Right forelimb (tissue), 1 donor: ENCODE results near the gene MOCOS.
"Not testable (repeated sequence)": the region's sequence is repeated elsewhere in the genome, so short reads cannot be mapped to it uniquely, and the experiment has no call there.

Experiments
- DNase-seq: peaks from one replicate; pipeline ENCODE4 v3.0.0-alpha.2; 2018

MOCOS gene, protein sequence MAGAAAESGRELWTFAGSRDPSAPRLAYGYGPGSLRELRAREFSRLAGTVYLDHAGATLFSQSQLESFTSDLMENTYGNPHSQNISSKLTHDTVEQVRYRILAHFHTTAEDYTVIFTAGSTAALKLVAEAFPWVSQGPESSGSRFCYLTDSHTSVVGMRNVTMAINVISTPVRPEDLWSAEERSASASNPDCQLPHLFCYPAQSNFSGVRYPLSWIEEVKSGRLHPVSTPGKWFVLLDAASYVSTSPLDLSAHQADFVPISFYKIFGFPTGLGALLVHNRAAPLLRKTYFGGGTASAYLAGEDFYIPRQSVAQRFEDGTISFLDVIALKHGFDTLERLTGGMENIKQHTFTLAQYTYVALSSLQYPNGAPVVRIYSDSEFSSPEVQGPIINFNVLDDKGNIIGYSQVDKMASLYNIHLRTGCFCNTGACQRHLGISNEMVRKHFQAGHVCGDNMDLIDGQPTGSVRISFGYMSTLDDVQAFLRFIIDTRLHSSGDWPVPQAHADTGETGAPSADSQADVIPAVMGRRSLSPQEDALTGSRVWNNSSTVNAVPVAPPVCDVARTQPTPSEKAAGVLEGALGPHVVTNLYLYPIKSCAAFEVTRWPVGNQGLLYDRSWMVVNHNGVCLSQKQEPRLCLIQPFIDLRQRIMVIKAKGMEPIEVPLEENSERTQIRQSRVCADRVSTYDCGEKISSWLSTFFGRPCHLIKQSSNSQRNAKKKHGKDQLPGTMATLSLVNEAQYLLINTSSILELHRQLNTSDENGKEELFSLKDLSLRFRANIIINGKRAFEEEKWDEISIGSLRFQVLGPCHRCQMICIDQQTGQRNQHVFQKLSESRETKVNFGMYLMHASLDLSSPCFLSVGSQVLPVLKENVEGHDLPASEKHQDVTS

DNA sequence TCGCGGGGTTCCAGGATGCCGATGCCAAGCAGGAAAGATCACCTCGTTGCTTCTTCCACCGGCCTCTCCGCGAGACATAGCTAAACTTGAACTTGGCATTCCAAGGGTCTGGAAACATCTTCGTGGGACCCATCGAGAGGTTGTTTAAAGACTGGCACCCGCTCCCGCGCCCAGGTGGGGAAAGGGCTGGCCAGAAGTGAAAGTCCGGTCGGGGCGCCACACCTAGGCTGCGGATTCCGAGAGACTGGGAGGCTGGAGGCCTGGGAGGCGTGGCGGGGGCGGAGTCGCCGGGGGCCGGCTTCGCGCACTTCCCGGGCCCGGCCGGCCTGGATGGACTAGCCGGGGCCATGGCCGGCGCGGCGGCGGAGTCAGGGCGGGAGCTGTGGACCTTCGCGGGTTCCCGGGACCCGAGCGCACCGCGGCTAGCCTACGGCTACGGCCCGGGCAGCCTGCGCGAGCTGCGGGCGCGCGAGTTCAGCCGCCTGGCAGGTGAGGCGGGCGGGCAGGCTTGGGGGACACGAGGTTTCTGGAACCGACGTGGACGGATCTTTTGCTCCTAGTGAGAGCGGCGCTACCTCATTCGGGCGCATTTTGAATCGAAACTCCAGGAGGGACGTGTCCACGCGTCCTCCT, at the start of gene MOCOS:
Gene MOCOS, plus strand, starts transcription at position 305 of the 633 bp plus-strand sequence. Its CDS starts 43 bp downstream, at position 348.
- DNase-seq, result peak; percentile 80

GRCh38 chr18:36139245-36139644, 48.1 kb upstream of the MOCOS start:
- DNase-seq, result no peak

GRCh38 chr18:36141576-36141975, 45.7 kb upstream of the MOCOS start:
- no peak for DNase-seq

- no peak for DNase-seq
Observed at GRCh38 chr18:36142751-36143150, 44.5 kb upstream of the MOCOS start.

- DNase-seq, result no peak
Observed at GRCh38 chr18:36143391-36143790, 43.9 kb upstream of the MOCOS start.

DNA sequence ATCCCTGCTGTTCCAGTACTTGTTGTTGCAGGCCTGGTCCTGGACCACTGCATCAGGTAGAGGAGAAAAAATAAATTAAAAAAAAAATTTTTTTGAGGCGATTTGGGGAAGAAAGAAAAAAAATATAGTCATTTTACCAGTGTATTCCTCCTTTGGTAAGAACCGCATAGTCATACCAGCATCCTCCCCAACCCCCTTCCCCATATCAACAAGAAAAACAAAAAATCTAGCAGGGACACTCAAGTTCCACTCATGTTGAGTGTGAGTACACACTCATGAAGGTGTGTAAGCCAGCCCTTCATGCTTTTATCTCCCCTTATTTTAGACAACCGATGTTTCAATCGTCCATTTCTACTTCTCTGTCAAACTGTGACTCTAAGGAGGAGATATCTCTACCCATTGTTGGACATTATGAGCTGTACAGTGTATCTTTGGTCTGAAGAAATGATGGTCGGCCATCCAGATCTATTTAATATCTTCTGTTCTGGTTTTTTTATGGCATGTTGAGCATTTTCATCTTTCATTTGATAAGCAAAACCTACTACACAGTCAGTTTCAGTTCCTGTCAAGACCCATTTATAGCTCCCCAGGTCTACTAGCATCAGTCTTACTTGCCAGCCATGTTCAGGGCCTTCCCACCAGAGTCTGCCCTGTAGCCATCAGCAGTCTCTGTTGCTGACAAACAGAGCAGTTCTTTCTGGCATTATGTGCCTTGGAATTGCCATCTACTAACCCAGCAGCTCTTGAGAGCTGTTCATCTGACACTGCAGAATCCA, 37.6 kb upstream of the MOCOS start:
- DNase-seq, result no peak

GRCh38 chr18:36152781-36153180, 34.5 kb upstream of the MOCOS start:
- DNase-seq, result no peak

GRCh38 chr18:36153203-36153602, 34.1 kb upstream of the MOCOS start:
- DNase-seq, result no peak

DNA sequence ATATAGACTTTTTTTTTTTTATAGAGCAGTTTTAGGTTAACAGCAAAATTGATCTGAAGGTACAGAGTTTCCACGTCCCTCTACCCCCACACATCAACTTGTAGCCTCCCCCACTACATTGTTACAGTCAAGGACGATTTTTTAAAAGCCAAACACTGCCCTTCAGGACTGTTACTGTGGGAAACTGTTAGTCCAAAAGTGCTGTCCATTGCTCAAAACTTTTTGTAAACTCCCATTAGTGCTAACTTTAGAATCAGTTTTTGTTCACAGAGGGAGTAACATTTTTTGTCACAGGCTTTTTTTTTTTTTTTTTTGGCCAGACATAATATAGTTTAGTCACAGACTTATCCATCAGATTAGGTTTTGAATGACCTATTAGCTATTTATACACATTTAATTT, 33.5 kb upstream of the MOCOS start:
- DNase-seq, result no peak

DNA sequence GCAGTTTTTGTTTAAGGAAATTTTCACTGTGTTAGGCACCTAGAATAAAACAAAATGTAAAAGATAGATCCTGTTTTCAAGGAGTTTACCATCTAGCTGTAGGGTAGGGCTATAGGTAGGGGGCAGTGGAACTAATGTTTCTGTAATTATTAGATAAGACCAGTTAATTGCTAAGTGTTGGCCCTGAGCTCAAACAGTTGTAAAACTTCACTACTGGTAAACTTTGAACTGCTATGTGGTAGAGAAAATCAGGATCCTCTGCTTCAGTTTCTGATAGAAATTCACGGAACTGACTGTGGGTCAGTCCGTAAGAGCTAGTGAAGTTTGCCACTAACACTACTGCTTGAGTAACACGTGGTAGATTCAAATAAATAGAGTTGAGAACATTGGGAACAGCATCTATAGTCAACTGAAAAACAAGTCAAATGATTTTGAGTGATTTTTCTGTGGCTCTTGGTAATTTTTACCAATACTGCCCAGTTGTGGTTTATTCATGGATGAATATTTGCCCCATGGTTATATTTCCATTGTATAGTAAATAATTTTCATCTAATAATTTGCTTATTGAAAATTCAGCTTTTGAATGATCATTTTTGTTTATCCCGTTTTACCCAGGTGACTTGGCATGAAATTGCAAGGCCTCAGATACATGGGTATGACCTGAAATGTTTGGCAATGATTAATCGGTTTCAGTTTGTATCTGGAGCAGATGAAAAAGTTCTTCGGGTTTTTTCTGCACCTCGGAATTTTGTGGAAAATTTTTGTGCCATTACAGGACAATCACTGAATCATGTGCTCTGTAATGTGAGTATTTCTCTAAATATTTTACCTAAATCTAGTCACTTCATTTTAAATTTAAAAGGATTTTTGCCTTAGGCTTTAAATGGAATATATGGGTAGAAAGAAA, 31.2 kb upstream of the MOCOS start:
- DNase-seq, result no peak

DNA sequence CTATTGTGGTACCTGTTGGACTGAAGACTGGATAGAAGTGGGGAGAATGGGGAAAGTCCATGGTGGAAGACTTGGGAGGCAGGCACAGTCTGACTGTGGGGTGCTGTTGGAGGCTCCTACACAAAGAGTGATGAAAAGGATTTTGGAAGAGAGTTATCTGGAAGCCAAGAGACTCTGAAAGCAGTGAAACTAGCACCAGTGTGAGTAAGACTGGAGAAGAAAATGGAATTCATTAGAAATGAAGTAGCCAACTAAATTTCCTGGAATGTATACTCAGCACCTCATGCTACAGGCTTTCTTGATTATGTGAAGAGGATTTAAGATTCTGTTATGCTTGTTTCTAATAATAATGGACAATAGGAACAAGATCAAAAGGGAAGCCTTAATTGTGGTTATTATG, 29.9 kb upstream of the MOCOS start:
- DNase-seq, result no peak

DNA sequence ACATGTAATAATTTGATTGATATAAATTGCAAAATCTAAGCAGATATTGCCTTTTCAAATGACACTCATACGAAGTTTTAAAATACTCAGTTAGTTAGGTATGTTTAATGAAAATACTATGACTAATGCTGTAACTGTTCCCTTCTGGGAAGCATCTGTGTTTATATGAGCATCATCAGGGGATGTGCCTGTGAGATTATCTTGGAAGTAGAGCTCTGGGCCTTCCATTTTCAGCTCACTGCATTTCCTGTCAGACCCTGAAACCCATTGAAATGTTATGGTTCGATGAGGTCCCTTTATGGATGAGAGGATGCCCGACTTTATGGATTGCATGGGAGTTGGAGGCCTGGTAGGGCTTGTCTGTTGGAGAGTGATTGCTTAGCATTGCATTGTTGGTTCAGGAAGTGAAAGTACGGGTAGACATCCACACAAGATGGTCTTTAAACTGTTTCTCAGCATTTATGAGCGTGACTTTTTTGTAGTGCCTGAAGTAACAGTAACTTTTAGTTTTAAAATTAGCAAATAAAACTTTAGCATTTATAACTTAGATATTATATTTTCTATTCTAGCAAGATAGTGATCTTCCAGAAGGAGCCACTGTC, 28.9 kb upstream of the MOCOS start:
- DNase-seq, result no peak

- DNase-seq, result no peak
Observed at GRCh38 chr18:36160959-36161371, 26.3 kb upstream of the MOCOS start.

- DNase-seq, result no peak
Observed at GRCh38 chr18:36162981-36163380, 24.3 kb upstream of the MOCOS start.

- DNase-seq, result no peak
Observed at GRCh38 chr18:36167692-36168218, 19.5 kb upstream of the MOCOS start.

DNA sequence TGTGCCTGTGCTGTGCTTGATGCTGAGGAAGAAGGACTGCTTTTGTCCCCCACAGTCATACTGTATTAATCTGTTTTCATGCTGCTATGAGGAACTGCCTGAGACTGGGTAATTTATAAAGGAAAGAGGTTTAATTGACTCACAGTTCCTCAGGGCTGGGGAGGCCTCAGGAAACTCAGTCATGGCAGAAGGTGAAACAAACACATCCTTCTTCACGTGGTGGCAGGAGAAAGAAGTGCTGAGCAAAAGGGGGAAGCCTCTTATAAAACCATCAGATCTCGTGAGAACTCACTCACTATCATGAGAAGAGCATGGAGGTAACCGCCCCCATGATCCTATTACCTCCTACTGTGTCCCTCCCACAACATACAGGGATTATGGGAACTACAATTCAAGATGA, 19.0 kb upstream of the MOCOS start:
- DNase-seq, result not testable (repeated sequence)

- DNase-seq, result no peak
Observed at GRCh38 chr18:36169938-36170337, 17.4 kb upstream of the MOCOS start.

GRCh38 chr18:36175481-36175880, 11.8 kb upstream of the MOCOS start:
- no peak for DNase-seq

DNA sequence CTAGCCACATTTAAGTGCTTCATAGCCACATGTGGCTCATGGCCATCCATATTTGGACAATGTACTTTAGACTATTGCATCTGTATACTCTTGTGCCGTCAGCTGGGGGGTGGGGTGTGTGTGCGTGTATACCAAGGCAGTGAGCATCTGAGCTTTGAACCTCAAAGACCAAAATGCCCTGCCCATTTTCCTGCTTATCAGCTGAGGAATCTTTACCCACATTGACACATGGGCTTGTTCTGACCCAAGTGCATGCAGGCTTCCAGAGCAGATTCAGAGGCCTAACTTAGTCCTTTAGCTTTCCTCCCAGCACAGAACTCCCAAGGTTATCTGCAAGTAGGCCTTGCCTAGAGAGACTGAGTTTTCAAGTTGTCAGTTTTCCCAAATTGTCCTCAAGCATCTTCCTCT, 11.1 kb upstream of the MOCOS start:
- DNase-seq, result no peak

DNA sequence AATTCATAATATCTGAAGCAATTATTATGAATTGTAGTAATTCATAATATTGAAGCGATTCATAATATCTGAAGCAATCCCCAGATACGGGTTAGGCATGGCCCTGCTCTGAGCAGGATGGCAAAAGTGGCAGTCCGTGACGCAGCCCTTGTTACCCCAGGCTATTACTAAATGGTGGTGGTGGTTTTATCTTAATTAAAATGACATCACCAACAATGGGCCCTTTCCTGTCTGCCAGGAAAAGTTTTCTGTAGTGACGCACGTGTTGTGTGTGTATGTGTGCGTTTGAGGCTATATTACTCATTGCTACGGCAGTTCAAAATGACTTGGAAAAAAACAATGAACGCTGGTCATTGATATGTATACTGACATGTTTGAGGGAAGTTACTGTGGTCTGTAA, 10.6 kb upstream of the MOCOS start:
- no peak for DNase-seq

DNA sequence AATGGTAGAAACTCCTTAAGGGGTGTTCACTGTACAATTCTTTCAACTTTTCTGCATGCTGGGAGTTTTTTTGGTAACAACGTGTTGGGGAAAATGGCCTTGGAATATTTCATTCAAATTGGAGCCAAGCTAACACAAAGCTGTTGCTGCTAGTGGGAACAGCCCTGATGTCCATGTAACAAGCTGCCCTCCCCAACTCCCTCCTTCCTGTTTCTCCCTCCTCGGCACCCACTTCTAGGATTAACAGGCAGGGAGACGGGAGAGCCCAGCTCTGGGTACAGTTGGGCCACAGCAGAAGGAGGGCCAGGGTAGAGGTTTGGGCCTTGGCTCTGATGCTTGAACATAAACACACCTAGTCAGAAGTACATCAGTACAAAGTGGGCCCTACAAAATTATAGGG, 9.4 kb upstream of the MOCOS start:
- DNase-seq, result no peak
